ENCODE results near the gene SAYSD1.

DNA sequence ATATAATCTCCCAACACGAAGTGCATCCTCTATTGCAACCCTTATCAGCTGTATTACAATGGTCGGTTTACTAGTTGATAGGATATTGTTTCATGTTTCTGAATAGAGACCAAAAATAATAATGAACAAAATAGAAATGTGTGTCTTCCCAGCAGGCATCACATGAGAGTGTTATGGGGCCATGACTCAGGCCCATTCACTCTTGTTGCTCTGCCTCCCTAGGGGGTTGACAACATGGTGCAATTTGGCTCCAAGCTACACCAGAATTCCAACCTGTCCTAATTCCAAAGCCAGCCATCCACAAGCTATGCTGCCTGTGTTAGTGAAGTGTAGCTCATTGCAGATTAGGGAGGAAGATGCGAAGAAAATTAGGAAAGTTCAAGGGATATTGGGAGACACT, 13.1 kb upstream of the SAYSD1 start:
- TF ChIP-seq, protein P1, sequence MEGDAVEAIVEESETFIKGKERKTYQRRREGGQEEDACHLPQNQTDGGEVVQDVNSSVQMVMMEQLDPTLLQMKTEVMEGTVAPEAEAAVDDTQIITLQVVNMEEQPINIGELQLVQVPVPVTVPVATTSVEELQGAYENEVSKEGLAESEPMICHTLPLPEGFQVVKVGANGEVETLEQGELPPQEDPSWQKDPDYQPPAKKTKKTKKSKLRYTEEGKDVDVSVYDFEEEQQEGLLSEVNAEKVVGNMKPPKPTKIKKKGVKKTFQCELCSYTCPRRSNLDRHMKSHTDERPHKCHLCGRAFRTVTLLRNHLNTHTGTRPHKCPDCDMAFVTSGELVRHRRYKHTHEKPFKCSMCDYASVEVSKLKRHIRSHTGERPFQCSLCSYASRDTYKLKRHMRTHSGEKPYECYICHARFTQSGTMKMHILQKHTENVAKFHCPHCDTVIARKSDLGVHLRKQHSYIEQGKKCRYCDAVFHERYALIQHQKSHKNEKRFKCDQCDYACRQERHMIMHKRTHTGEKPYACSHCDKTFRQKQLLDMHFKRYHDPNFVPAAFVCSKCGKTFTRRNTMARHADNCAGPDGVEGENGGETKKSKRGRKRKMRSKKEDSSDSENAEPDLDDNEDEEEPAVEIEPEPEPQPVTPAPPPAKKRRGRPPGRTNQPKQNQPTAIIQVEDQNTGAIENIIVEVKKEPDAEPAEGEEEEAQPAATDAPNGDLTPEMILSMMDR (IDR thresholded peaks at IDR 0.05; ENCODE audit: poor library complexity): no peak
- TF ChIP-seq EZH2 (IDR thresholded peaks at IDR 0.05; ENCODE audit: borderline replicate concordance): no peak
- TF ChIP-seq EZH2phosphoT487 (IDR thresholded peaks at IDR 0.05; ENCODE audit: low read depth, severe bottlenecking, unreplicated experiment): no peak

Measured in hepatocyte (in vitro differentiated cells).